RWPE1 (cell line): ENCODE results near the gene SEMA3A.

Experiments
- CTCF ChIA-PET: fragments of 350-600 bp; sonication (Branson Sonifier 250); formaldehyde crosslinking; extraction: SDS; loops from one replicate; lab custom pipeline; 2021; lab: Yijun Ruan, JAX
- POLR2A ChIA-PET: fragments of 400-600 bp; formaldehyde crosslinking; extraction: SDS; loops from one replicate; lab custom pipeline; 2020; ENCODE audit warnings: antibody characterized with exemption; ENCODE audit not compliant: low non-redundant PET; lab: Yijun Ruan, JAX
- DNase-seq: peaks from one replicate; pipeline ENCODE4 v3.0.0; 2012; ENCODE audit warnings: low spot score
- H3K27ac ChIP-seq: fragments of 450-650 bp; 2 replicates; pipeline ENCODE4 v1.5.1; 2017
- CTCF ChIP-seq: fragments of 450-650 bp; conservative IDR thresholded peaks from 2 replicates; pipeline ENCODE4 v1.5.1; 2017; ENCODE audit warnings: low read depth, mild to moderate bottlenecking

Gene SEMA3A

GRCh38 chr7:84204655-84205054 lies 10.1 kb upstream of the SEMA3A start:
- ChIA-PET POLR2A (no interaction called here), CTCF (no interaction called here)
- no peak overlapping the region for H3K27ac ChIP-seq
- no peak for DNase-seq
- no peak for TF ChIP-seq CTCF

GRCh38 chr7:84202855-84203254 lies 8.3 kb upstream of the SEMA3A start:
- TF ChIP-seq CTCF, result no peak
- H3K27ac ChIP-seq, result no peak overlapping the region
- no peak for DNase-seq
- CTCF ChIA-PET, result no interaction called here
- POLR2A ChIA-PET, result no interaction called here

GRCh38 chr7:84200859-84201258 lies 6.3 kb upstream of the SEMA3A start:
- ChIA-PET CTCF (no interaction called here), POLR2A (no interaction called here)
- no peak for DNase-seq
- no peak for TF ChIP-seq CTCF
- no peak overlapping the region for H3K27ac ChIP-seq

GRCh38 chr7:84199216-84199615 lies 4.6 kb upstream of the SEMA3A start:
- CTCF ChIA-PET, result no interaction called here

GRCh38 chr7:84196084-84196503 lies 1.5 kb upstream of the SEMA3A start:
- DNase-seq, result no peak
- ChIA-PET POLR2A (no interaction called here), CTCF (no interaction called here)
- H3K27ac ChIP-seq, result no peak overlapping the region
- no peak for TF ChIP-seq CTCF

More at GRCh38 chr7:84199216-84199615, 4.6 kb upstream of the SEMA3A start:
- DNase-seq, result no peak
- H3K27ac ChIP-seq, result no peak overlapping the region
- POLR2A ChIA-PET, result no interaction called here
- TF ChIP-seq CTCF, result no peak

- ChIA-PET POLR2A (no interaction called here), CTCF (interaction anchor here (0.6 kb wide), 1 partner anchor 261 kb away, joined by 3 read pairs; no protein-coding TSS in a partner anchor)
- TF ChIP-seq CTCF, result no peak
- no peak overlapping the region for H3K27ac ChIP-seq
- DNase-seq, result no peak
Observed at GRCh38 chr7:84195295-84196060, 889 bp upstream of the SEMA3A start.
